ENCODE data around the gene CNNM1. TPM values are rescaled to one million over a fixed set of nuclear protein-coding genes. Genes with fewer than 3 reads are reported as not detected.

CNNM1 gene
- total and polyA plus RNA-seq, 9 of the 15 experiments (the other 6 are each of a cell fraction or from before 2014, with no cell fraction given), result not detected

DNA sequence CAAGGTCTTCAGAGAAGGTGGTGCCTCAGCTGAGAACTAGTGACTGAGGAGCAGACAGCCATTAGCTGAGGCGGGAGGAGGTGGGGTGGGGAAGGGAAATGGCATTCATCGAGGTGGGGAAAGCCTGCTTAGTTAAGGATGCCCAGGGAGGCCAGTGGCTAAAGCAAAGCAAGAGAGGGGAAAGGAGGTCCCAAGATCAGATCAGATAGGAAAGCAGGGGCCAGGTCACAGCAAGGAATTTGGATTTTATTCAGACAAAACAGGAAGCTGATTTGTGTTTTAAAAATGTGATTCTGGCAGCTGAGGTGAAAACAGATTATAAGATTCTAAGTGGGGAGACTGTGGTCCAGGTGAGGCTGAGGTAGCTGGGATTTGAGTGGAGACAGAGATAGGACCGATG lies 45.8 kb downstream of the CNNM1 start (continued):
- TF ChIP-seq, protein P1, sequence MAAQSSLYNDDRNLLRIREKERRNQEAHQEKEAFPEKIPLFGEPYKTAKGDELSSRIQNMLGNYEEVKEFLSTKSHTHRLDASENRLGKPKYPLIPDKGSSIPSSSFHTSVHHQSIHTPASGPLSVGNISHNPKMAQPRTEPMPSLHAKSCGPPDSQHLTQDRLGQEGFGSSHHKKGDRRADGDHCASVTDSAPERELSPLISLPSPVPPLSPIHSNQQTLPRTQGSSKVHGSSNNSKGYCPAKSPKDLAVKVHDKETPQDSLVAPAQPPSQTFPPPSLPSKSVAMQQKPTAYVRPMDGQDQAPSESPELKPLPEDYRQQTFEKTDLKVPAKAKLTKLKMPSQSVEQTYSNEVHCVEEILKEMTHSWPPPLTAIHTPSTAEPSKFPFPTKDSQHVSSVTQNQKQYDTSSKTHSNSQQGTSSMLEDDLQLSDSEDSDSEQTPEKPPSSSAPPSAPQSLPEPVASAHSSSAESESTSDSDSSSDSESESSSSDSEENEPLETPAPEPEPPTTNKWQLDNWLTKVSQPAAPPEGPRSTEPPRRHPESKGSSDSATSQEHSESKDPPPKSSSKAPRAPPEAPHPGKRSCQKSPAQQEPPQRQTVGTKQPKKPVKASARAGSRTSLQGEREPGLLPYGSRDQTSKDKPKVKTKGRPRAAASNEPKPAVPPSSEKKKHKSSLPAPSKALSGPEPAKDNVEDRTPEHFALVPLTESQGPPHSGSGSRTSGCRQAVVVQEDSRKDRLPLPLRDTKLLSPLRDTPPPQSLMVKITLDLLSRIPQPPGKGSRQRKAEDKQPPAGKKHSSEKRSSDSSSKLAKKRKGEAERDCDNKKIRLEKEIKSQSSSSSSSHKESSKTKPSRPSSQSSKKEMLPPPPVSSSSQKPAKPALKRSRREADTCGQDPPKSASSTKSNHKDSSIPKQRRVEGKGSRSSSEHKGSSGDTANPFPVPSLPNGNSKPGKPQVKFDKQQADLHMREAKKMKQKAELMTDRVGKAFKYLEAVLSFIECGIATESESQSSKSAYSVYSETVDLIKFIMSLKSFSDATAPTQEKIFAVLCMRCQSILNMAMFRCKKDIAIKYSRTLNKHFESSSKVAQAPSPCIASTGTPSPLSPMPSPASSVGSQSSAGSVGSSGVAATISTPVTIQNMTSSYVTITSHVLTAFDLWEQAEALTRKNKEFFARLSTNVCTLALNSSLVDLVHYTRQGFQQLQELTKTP (IDR thresholded peaks at IDR 0.05; ENCODE audit: low read depth in 1 of 2, partially characterized antibody in 2 of 2), result no peak
- TF ChIP-seq ZBTB8A (IDR thresholded peaks at IDR 0.05; ENCODE audit: partially characterized antibody) (no peak), SP2 (IDR thresholded peaks at IDR 0.05; ENCODE audit: extremely low read depth, low read depth, low read length, poor library complexity, severe bottlenecking) (no peak), SMARCA5 (IDR thresholded peaks at IDR 0.05) (no peak), REST (IDR thresholded peaks at IDR 0.05; ENCODE audit: borderline replicate concordance) (no peak), REST (CRISPR knock-in tag; IDR thresholded peaks at IDR 0.05; ENCODE audit: low read depth) (no peak), MLX (CRISPR knock-in tag; conservative IDR thresholded peaks at IDR 0.05) (no peak), ELF4 (CRISPR knock-in tag; IDR thresholded peaks at IDR 0.05) (no peak), ARID2 (IDR thresholded peaks at IDR 0.05) (no peak), ZNF408 (CRISPR knock-in tag; IDR thresholded peaks at IDR 0.05; ENCODE audit: low read depth) (no peak)
